ENCODE data around the gene SPINT2.
A peak's percentile ranks its signal among the peaks of the same experiment; 100 is the strongest.

The SPINT2 gene

DNA sequence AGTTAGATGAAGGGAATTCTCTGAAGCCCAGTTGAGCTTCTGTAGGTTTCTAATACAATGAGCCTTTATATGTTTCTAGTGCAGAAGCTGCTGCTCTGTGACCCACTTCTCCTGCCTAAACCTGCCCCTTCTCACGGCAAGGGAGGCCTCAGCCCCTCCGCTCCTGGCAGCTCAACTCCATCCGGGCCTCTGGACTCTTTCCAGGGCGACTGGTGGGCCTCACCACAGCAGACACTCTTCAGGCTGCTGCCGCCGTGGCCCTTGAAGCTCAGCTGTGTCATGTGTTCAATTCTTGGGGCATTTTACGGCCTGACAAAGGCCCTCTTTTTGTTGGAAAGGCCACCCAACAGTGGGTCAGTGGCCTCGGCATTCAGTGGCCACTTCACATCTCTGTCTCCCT is 29.7 kb downstream of the SPINT2 start:
- DNase-seq (ENCODE audit: low spot score), result peak; percentile 78

DNA sequence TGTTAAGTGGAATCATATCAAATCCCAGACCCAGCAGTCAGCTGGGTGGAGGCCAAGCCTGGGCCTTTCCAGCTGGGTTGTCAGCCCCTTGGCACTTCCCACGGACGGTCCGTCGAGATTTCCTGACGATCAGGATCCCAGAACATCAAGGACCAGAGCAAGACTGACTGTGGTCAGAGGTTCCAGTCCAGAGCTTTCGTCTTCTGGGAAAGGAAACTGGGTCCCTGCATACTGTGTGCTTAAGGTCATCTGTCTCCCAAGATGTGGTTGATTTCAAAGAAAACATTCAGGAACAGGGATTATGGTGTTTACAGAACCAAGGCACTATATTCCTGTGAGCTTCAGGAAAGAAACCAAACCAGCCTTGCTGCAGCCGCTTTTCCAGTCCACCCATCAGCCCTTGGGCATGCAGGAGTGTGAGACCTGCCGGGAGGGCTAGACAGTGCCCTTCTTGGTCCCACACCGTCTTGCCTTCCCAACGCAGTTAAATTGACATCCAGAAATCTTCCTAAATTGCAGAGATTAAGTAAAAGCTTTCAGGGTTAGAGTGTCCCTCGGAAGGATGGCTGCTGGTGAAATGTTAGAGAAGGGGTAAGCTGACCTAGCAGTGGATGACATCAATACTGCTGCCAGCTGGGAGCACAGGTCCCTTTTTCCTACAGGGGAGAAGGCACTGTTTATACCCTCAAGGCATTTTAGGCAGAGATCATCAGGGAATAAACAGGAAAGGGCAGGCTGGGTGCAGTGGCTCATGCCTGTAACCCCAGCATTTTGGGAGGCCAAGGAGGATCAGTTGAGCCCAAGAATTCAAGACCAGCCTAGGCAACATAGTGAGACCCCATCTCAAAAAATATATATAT is 34.7 kb downstream of the SPINT2 start:
- DNase-seq (ENCODE audit: low spot score), result no peak

DNA sequence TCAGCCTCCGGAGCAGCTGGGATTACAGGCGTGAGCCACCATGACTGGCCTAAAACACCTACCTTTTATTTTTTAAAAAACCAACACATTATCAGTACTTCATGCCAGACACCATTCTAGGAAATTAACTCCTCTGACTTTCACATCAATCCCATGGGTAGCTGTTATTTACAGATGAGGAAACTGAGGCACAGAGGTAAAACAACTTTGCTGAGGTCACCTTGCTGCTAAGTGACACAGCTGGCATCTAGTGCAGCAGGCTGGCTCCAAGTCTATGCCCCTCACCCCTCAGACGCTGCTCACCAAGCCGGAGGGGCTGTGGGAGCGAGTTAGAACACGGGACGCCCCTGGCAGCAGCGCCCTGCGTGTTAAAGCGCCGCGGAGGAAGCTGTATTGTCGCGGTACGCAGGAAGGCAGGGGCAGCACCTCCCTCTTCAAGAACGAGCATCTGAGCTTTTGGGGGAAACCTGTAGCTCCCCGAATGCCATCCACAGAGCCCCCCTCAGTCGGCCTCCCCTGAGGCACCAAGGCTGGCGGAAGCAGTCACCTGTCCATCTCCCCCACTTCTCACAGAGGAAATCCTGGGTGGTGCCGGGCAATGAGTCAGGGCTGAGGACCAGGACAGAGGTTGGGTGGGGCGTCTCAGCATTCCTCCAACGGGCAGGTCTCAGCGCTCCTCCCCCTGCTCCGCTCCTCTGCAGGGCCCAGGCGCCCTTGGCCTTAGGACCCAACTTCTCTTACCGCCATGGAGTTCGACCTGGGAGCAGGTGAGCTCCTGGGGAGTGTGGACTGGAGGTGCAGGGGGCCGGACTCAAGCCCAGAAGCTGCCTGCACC is 39.4 kb downstream of the SPINT2 start, which contains the start of gene C19orf33:
TSS of gene C19orf33 (plus strand) at position 735 of the 835 bp plus-strand sequence. CDS start at position 746, 11 bp downstream.
- DNase-seq (ENCODE audit: low spot score), result no peak

DNA sequence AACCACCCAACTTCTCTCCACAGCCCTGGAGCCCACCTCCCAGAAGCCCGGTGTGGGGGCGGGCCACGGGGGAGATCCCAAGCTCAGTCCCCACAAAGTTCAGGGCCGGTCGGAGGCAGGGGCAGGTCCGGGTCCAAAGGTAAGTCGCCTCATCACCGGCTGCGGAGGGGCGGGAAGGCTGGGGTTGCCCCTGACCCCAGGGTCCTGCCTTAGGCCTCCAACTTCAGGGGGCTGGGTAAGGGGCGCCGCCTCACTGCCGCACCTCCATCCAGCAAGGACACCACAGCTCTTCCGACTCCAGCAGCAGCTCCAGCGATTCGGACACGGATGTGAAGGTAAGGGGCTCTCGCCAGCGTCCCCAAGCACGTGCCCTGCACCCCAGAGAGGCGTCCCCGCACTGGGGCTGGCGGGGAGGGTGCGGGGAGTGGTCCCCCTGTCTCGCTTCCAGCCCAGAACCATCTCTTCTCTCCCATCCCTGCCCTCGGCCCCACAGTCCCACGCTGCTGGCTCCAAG is 40.0 kb downstream of the SPINT2 start:
- no peak for DNase-seq (ENCODE audit: low spot score)

DNA sequence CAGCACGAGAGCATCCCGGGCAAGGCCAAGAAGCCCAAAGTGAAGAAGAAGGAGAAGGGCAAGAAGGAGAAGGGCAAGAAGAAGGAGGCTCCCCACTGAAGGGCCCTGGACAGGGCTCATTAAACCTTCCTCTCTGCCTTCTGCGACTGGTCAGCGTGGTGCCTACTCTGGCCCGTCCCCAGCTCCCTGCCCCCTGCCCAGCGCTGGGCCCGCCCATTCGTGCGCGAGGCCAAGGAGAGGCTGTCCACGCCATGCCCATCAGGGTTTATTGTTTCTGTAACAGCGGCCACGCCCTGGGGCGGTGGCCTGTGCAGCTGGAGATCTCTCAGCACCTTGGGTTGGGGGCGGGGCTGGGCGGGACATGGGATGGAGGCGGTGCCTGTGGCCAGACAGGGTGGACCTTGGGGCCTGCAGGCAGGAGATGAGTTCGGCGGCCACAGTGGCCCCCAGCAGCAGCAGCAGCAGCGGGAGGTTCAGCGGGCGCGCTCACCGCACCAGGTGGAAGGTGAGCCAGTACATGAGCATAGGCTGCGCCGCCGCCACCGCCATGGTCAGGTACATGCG is 40.6 kb downstream of the SPINT2 start:
- DNase-seq (ENCODE audit: low spot score), result no peak

DNA sequence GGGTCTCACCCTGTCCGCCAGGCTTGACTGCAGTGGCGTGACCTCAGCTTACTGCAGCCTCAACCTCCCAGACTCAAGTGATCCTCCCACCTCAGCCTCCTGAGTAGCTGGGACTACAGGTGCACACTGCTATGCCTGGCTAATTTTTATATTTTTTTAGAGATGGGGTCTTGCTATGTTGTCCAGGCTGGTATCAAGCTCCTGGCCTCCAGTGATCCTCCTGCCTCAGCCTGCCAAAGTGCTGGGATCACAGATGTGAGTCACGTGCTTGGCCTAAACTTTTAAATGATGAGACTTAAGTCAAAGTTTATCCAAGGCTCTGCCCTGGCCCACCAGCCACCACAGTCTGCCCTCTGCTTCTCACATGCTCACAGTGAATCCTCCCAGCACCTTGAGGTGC is 41.9 kb downstream of the SPINT2 start:
- no peak for DNase-seq (ENCODE audit: low spot score)

DNA sequence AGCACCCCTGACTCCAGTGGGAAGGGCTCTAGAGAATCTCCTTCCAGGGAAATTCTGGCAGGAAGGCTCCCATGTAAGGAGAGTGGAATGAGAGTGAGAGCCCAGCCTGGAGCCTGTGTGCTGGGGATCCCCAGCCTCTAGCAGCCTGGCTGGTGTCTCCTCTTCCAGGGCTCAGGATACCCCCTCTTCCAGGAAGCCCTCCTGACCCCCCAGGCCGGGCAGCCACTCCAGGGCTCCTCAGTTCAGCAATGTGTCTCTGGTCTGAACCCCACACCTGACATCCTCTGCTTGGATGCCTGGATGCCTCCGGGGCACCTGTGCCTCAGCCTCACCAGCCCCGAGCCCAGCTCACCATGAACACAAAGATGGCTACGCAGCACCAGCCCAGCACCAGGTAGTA is 42.7 kb downstream of the SPINT2 start:
- no peak for DNase-seq (ENCODE audit: low spot score)

DNA sequence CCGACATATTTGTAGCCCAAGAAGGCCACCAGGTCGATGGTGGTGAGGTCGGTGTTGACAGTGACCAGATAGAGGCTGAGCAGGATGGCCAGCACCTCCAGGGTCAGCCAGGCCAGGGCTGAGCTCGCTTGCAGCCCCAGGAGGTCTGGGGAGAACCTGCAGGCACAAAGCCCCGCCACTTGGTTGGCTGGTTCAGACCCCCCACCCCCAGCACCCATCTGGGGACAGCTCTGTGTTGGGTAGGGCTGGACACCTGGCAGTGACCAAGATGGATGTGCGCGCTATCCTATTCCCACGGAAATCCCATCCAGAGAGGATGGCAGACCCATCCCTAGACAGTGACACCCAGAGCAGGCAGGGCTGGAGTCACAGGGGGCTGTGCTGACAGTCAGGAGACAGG is 43.2 kb downstream of the SPINT2 start:
- no peak for DNase-seq (ENCODE audit: low spot score)

DNA sequence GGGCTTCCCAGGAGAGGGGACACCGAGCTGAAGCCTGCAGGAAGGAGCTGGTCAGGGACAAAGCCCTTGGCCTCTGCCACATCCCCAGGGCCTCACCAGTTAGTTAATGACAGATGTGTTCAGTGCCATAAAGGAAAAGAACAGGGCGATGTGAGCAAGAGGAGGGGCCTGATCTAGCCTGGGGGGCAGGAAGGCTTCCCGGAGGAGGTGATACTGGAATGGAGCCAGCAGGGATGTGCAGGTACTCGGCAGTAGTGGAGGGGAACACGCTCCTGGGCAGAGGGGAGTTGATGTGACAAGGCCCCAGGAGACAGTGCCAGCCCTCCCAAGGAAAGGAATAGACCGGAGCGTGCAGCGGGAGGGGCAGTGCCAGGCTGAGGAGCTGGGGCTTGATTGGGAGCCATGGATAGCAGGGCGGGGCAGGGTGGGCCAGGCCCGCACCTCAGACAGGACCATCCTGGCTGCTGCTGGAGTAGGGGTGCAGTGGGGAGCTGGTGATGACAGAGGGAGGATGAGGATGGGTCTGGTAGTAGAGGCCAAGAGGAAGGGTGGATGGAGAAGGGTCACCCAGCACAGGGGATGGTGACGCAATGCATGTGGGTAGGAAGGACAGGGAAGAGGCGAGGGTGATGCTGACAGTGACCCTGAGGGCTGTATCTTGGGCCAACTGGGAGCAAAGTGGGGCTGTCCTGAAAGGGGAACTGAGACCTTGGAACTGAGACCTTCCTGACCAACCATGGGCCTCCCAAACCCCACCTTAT is 43.8 kb downstream of the SPINT2 start:
- DNase-seq (ENCODE audit: low spot score), result no peak

DNA sequence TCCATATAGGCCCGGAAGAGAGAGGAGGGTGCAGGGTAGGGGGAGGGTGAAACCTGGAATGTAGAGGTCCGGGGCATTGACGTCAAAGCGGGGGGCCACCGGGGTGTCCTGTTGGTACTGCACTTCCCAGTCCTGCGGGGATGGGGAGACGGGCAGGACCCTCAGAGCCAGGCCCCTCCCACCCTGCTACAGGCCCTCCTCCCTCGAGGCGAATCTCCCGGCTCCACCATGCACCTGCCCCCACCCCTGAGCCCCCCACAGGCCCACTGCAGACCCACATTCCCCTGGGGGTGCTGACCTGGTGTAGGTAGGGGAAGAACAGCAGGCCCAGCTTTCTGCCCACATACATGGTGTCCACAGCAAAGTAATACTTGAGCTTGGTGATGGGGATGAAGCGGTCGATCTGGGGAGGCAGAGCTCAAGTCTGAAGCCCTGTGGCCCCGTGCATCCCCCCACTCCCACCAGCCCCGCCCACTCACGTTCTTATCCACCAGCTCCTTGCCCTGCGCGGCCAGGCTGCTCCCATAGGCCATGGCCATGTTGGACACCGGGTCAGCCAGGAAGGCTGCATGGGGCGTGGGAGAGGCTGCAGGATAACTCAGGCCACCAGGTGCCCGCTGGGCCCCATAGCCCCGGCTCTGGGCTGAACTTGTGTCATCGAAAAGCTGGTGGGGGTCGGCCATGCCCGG is 44.7 kb downstream of the SPINT2 start:
- DNase-seq (ENCODE audit: low spot score), result no peak

DNA sequence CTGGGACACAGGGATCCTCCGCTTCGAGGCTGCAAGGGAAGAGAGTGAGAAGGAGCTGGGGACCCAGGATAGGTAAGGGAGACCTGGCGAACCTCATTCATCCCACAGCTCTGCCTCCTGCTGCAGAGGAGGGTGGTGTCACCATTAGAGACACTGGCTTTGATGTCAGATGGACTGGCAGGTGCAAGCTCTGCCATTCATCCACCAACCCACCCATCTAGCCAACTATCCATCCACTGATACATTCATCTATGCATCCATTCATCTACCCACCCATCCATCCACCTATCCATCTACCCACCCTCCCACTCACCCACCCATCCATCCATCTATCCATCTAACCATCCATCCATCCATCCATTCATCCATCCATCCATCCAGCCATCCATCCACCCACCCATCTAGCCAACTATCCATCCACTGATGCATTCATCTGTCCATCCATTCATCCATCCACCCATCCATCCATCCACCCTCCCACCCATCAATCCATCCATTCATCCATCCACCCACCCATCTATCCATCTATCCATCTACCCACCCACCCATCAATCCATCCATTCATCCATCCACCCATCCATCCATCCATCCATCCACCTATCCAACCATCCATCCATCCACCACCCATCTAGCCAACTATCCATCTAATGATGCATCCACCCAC is 45.4 kb downstream of the SPINT2 start:
- DNase-seq (ENCODE audit: low spot score), result no peak

DNA sequence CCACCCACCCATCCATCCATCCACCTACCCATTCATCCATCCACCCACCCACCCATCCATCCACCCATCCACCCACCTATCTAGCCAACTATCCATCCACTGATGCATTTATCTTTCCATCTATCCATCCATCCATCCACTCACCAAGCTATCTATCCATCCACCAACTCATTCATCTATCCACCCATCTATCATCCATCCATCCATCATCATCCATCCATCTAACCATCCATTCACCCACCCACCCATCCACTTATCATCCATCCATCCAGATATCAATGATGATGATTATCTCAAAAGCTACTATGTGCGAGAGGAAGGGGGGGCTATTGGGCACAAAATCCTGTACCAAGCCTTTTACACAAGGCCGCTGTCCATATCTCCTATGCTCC is 45.9 kb downstream of the SPINT2 start:
- no peak for DNase-seq (ENCODE audit: low spot score)

DNA sequence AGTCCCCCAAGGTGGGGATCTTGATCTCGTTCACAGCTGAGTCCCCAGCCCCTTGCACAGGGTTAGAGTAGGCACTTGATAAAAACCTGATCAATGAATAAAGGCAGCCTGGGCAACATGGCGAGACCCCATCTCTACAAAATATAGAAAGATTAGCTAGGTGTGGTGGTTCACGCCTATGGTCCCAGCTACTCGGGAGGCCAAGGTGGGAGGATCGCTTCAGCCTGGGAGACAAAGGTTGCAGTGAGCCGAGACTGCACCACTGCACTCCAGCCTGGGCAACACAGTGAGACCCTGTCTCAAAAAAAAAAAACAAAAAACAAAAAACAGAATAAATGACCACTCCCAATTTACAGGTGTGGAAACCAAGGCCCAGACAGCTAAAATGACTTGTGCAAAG is 46.6 kb downstream of the SPINT2 start:
- no peak for DNase-seq (ENCODE audit: low spot score)

DNA sequence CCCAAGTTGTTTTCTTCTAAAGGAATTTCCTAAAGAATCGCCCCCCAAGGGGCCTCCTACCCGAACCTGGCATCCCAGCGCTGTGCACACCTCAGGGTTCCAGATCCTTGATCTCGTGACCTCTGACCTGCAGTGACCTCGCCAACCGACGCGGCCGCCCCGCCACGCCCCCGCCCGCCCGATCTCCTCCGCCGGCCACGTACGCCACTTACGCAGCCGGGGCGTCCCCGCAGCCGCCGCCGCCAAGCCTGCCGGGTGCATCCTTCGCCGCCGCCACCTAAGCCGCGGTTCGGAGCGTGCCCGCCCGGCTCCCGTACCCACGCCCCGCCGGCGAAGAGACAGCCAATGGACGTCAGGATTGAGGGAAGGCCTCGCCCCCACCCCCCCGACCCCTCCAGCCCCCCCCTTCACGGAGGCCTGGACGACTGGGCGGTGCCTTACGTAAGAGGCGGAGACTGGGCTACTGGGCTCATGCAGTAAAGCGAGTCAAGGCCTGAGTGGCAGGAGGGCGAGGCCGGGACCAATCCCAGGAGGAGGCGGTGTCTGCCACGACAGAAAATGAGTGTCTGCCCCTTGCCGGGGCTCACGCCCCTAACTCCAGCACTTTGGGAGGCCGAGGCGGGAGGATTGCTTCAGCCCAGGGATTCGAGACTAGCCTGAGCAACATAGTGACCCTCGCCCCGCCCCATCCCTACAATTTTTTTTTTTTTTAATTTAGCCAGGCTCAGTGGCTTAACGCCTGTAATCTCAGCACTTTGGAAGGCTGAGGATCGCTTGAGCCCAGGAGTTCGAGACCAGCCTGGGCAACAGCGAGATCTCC is 51.5 kb downstream of the SPINT2 start, which contains the start of gene YIF1B:
TSS of gene YIF1B (minus strand) at position 291 of the 820 bp plus-strand sequence. CDS start at position 261, 30 bp downstream.
- DNase-seq (ENCODE audit: low spot score), result peak; percentile 98

DNA sequence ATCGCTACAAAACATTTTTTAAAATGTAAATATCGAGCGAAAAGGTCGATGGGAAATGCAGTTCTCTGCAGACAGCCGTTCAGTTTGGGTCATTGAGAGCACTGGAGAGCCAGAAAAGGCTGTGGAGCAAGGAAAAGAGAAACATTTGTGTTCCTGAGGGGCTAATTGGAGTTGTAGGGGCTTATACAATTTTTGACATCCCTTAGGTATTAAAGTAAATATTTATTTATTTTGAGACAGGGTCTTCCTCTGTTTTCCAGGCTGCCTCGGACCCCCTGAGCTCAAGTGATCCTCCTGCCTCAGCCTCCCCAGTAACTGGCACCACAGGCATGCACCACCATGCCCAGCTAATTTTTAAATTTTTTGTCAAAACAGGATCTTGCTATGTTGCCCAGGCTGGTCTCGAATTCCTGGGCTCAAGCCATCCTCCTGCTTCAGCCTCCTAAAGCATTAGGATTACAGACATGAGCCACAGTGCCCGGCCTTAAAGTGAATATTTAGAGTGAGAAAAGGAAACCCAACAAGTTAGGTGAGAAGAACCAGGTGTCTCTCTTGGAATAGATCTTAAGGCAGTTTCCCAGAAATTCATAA is 52.2 kb downstream of the SPINT2 start:
- no peak for DNase-seq (ENCODE audit: low spot score)

DNA sequence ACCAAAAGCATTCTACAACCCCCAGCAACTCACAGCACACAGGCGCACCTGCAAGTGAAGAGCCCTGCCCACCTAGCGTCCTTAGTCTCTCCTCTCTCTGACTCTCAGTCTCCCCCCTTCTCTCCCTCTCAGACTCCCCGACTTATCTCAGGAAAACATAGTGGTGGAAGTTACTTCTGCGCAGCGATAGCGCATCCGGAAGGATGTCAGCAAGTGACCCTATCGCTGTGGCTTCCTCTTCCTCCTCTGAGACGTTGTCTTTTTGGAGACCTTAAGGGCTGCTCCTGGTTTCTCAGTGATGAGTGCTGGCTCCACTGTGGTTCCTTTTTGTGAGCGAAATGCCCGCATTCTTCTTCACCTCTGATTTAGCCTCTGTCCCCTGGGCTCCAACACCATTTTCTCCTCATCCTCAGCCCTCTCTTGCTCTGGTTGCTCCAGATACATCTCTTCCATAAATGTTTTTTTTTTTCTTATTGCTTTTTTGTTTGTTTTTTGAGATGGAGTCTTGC is 52.8 kb downstream of the SPINT2 start:
- DNase-seq (ENCODE audit: low spot score), result peak; percentile 61

DNA sequence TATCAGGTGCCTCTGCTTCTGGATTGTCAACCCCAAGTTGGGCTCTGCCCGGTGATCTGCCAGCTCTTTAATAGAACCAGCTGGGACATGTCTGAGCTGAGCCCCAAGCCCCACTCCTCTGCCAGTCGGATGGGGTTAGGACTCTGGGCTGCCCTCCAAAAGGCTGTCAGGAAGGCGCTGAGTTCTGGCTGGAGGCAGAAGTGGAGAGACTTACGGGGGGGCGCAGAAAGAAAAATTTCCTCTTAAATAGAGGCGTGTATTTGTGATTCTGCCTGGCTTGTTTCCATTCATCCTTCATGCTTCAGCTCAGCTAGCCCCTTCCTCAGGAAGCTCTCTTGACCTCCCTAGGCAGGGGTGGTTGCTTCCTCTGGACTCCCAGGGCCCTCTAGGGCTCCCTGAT is 54.3 kb downstream of the SPINT2 start:
- DNase-seq (ENCODE audit: low spot score), result no peak

DNA sequence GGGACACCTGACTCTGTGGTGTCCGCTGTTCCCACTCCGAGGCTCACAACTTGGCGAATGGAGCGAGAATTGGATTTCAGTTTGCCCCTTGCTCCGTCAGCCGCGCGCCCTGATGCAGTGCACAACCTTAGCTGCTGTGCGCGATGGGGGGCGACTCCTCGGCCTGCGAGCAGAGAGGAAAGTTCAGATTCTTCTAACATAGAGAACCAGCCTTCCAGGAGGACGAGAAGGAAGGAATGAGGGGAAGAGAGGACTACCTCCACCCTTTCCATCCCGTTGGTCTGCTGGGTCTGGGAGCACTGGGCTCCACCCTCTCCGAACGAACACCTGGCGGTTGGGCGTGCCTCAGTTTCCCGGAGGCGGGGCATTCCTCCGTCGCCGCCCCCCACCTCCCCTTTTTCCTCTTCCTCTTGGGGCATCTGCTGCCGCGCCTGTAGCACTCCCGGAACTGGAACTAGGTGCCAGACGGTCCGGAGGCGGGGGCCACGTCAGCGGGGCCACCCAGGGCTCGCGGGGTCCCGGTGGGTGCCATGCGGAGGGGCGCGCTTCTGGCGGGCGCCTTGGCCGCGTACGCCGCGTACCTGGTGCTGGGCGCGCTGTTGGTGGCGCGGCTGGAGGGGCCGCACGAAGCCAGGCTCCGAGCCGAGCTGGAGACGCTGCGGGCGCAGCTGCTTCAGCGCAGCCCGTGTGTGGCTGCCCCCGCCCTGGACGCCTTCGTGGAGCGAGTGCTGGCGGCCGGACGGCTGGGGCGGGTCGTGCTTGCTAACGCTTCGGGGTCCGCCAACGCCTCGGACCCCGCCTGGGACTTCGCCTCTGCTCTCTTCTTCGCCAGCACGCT is 55.3 kb downstream of the SPINT2 start, which contains the start of gene KCNK6:
TSS of gene KCNK6 (plus strand) at position 425 of the 838 bp plus-strand sequence. CDS start at position 531, 106 bp downstream.
- no peak for DNase-seq (ENCODE audit: low spot score)
